GM06990 (cell line): Measurements from ENCODE around the gene C17orf78.

Experiments used
- DNase-seq: peaks from one replicate; pipeline ENCODE4 v3.0.0-alpha.2; 2011; ENCODE audit not compliant: insufficient read length; ENCODE audit errors: extremely low read depth
- H3K27me3 ChIP-seq: replicated peaks from 2 replicates; pipeline ENCODE4 v1.6.0; 2011; ENCODE audit warnings: low read length; ENCODE audit not compliant: control insufficient read depth, insufficient read depth
- H3K36me3 ChIP-seq: 2 replicates; pipeline ENCODE4 v1.5.1; 2011; ENCODE audit warnings: low read length; ENCODE audit not compliant: control insufficient read depth, insufficient read depth
- H3K4me3 ChIP-seq: replicated peaks from 2 replicates; pipeline ENCODE4 v1.5.1; 2011; ENCODE audit warnings: low read depth, mild to moderate bottlenecking, control low read depth, low read length
- CTCF ChIP-seq: IDR thresholded peaks from 2 replicates; pipeline ENCODE4 v1.5.1; 2011; ENCODE audit warnings: low read length, control low read depth, mild to moderate bottlenecking, inconsistent platforms; ENCODE audit not compliant: insufficient read depth, poor library complexity, severe bottlenecking

Gene C17orf78

GRCh38 chr17:37375706-37376105 is at the start of gene C17orf78:
TSS of gene C17orf78 (plus strand) at chr17:37375985. CDS start at chr17:37376093, 108 bp downstream.
- no peak for DNase-seq
- Histone ChIP-seq H3K4me3 (no peak within 1 kb of the TSS), H3K36me3 (no peaks in the 10 kb centered on the region), H3K27me3 (no peaks in the 10 kb centered on the region)
- TF ChIP-seq CTCF: no peak

GRCh38 chr17:37327341-37328090 is 48.3 kb upstream of the C17orf78 start:
- no peaks in the 10 kb centered on the region; the same call in 1 of the 2 replicates for H3K36me3 ChIP-seq
- no peak overlapping the region for H3K4me3 ChIP-seq
- no peak for DNase-seq
- no peaks in the 10 kb centered on the region for H3K27me3 ChIP-seq
- no peak for TF ChIP-seq CTCF

- Histone ChIP-seq H3K36me3 (peaks cover 2% of the 10 kb centered on the region; the same call in 1 of the 2 replicates), H3K4me3 (no peak overlapping the region), H3K27me3 (no peaks in the 10 kb centered on the region)
- TF ChIP-seq CTCF: no peak
- no peak for DNase-seq
These were observed 36.9 kb upstream of the C17orf78 start for GRCh38 chr17:37338847-37339246.

- Histone ChIP-seq H3K36me3 (peaks cover 2% of the 10 kb centered on the region; the same call in 1 of the 2 replicates), H3K27me3 (no peaks in the 10 kb centered on the region), H3K4me3 (no peak overlapping the region)
- TF ChIP-seq CTCF: no peak
- DNase-seq: no peak
These were observed 36.5 kb upstream of the C17orf78 start for GRCh38 chr17:37339321-37339720.

GRCh38 chr17:37340804-37341203 is 35.0 kb upstream of the C17orf78 start:
- no peak for TF ChIP-seq CTCF
- Histone ChIP-seq H3K4me3 (no peak overlapping the region), H3K27me3 (no peaks in the 10 kb centered on the region), H3K36me3 (peaks cover 2% of the 10 kb centered on the region; the same call in 1 of the 2 replicates)
- DNase-seq: no peak
